Tibial nerve (tissue), 4 donors: ENCODE results near the gene DCDC2C. TPM values are rescaled to one million over a fixed set of nuclear protein-coding genes. Genes with fewer than 3 reads are reported as not detected.

Experiments used
- DNase-seq, 2 donors: peaks; one replicate each; pipeline ENCODE4 v3.0.0-alpha.2; 2019; ENCODE audit warnings: low spot score in 2 of 2
- H3K27ac ChIP-seq, 4 donors: fragments of 200-600 bp; sonication (generic) in 3 of 4; one replicate each; pipeline ENCODE4 v1.5.1; 2017 to 2019; ENCODE audit warnings: mild to moderate bottlenecking in 1 of 4
- H3K27me3 ChIP-seq, 2 donors: fragments of 200-600 bp; sonication (generic) in 1 of 2; one replicate each; pipeline versions ENCODE4 v1.5.1 to v1.6.0; 2017 to 2019
- H3K36me3 ChIP-seq, 3 donors: fragments of 200-600 bp; sonication (generic); one replicate each; pipeline ENCODE4 v1.5.1; 2018 to 2019
- H3K4me1 ChIP-seq, 4 donors: fragments of 200-600 bp; sonication (generic) in 3 of 4; one replicate each; pipeline ENCODE4 v1.5.1; 2017 to 2019
- H3K4me3 ChIP-seq, 4 donors: fragments of 200-600 bp; sonication (generic) in 3 of 4; one replicate each; pipeline ENCODE4 v1.5.1; 2017 to 2019; ENCODE audit warnings: mild to moderate bottlenecking in 1 of 4, moderate library complexity in 1 of 4
- H3K9me3 ChIP-seq, 4 donors: fragments of 200-600 bp; sonication (generic) in 3 of 4; one replicate each; pipeline ENCODE4 v1.5.1; 2017 to 2019
- CTCF ChIP-seq, 5 experiments: fragments of 200-600 bp in 3 of 5; fragments of 450-650 bp in 2 of 5; sonication (generic) in 3 of 5; IDR thresholded peaks; one replicate each; pipeline ENCODE4 v1.5.1; 2016 to 2019; ENCODE audit warnings: antibody characterized with exemption in 5 of 5, mild to moderate bottlenecking in 3 of 5, moderate library complexity in 2 of 5
- EP300 ChIP-seq, 2 donors: sonication (generic); formaldehyde crosslinking; IDR thresholded peaks; one replicate each; pipeline ENCODE4 v1.6.1; 2017; ENCODE audit warnings: antibody characterized with exemption in 2 of 2, mild to moderate bottlenecking in 1 of 2
- POLR2A ChIP-seq, 2 donors: fragments of 450-650 bp; IDR thresholded peaks; one replicate each; pipeline ENCODE4 v1.6.1; 2017; ENCODE audit warnings: antibody characterized with exemption in 2 of 2, mild to moderate bottlenecking in 2 of 2, moderate library complexity in 2 of 2
- WGBS, 2 donors: methylation state at CpG; one replicate each; pipeline ENCODE4 v1.1.5; 2018; 5-methylcytosine and 5-hydroxymethylcytosine counted together
- total RNA-seq, 4 donors: library from RNA; depleted of rRNA; stranded (reverse); fragments of >200 nt; gene quantifications; one replicate each; pipeline ENCODE4 v1.1.0, GENCODE V29; 2016

The DCDC2C gene
- total RNA-seq, 4 donors from 2014 or later: 2.9 to 22.3 (median 5.6) TPM

DNA sequence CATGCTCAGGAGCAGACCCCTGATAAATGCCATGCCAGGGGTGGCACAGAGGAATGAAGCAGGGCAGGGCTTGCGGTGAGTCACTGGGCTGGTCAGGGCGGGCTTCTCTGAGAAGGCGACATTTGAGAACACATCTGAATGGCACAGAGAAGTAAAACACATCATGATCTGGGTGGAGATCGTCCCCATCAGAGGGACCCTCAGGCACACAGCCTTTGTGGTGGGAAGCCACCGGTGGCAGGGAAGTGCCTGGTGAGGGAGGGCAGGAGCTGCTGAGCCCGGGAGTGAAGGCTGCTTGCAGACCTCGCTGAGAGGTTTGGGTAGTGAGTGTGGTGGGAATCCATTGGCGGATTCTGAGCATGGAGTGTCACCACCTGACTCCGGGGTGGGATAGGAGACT is 44.5 kb downstream of the DCDC2C start:
- no peak for TF ChIP-seq POLR2A (IDR thresholded peaks at IDR 0.05)
- TF ChIP-seq EP300 (IDR thresholded peaks at IDR 0.05): no peak
- TF ChIP-seq CTCF (IDR thresholded peaks at IDR 0.05): no peak
- 84 to 91% methylated on average over 9 of the region's 9 CpGs for WGBS, 2 donors
- Histone ChIP-seq H3K27me3 (no peaks in the 10 kb centered on the region), H3K4me1 (no peaks in the 10 kb centered on the region), H3K4me3 (no peak overlapping the region), H3K27ac (no peak overlapping the region), H3K9me3 (no peaks in the 10 kb centered on the region), H3K36me3 (no peaks in the 10 kb centered on the region)
- no peak for DNase-seq

DNA sequence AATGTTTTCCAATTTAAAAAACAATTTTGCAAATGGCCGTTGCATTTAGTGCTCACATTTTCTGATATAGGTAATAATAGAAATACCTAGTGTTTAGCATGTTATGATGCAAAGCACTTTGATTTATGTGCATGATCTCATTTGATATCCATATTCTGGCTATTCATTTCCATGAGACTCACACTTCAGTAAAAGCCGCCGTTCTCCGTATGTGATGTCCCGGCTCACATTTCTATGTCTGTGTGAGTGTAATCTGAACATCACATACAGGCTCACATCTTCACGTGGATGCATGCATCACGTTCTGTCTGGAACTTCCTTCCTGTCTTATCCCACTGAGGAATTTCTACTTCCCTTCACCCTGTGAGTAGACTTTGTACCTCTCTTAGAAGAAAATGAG is 45.8 kb downstream of the DCDC2C start:
- no peaks in the 10 kb centered on the region for H3K27me3 ChIP-seq

GRCh38 chr2:3751251-3751650 is 47.9 kb downstream of the DCDC2C start:
- Histone ChIP-seq H3K4me1 (peaks cover 0 to 3% (median 0%) of the 10 kb centered on the region in 4 donors), H3K9me3 (no peaks in the 10 kb centered on the region), H3K27me3 (no peaks in the 10 kb centered on the region), H3K36me3 (no peaks in the 10 kb centered on the region), H3K27ac (no peak overlapping the region), H3K4me3 (no peak overlapping the region)
- TF ChIP-seq POLR2A (IDR thresholded peaks at IDR 0.05): no peak
- no peak for TF ChIP-seq EP300 (IDR thresholded peaks at IDR 0.05)
- TF ChIP-seq CTCF (IDR thresholded peaks at IDR 0.05): no peak
- no peak for DNase-seq
- WGBS, 2 donors: 73 to 89% methylated on average over 7 of the region's 7 CpGs

More for the DNA sequence above, 45.8 kb downstream of the DCDC2C start:
- TF ChIP-seq CTCF (IDR thresholded peaks at IDR 0.05): no peak
- no peak for TF ChIP-seq EP300 (IDR thresholded peaks at IDR 0.05)
- no peak for TF ChIP-seq POLR2A (IDR thresholded peaks at IDR 0.05)
- WGBS, 2 donors: 83 to 84% methylated on average over 7 of the region's 7 CpGs
- H3K36me3 ChIP-seq: no peaks in the 10 kb centered on the region
- DNase-seq: no peak
- H3K4me3 ChIP-seq: no peak overlapping the region
- no peaks in the 10 kb centered on the region for H3K9me3 ChIP-seq
- H3K27ac ChIP-seq: no peak overlapping the region
- H3K4me1 ChIP-seq: no peaks in the 10 kb centered on the region

GRCh38 chr2:3751806-3752205 is 48.4 kb downstream of the DCDC2C start:
- Histone ChIP-seq H3K9me3 (no peaks in the 10 kb centered on the region), H3K4me1 (peaks cover 0 to 6% (median 0%) of the 10 kb centered on the region in 4 donors), H3K27ac (no peak overlapping the region), H3K4me3 (no peak overlapping the region), H3K27me3 (no peaks in the 10 kb centered on the region), H3K36me3 (no peaks in the 10 kb centered on the region)
- 39 to 44% methylated on average over 5 of the region's 5 CpGs for WGBS, 2 donors
- no peak for DNase-seq
- no peak for TF ChIP-seq CTCF (IDR thresholded peaks at IDR 0.05)
- no peak for TF ChIP-seq EP300 (IDR thresholded peaks at IDR 0.05)
- no peak for TF ChIP-seq POLR2A (IDR thresholded peaks at IDR 0.05)

- Histone ChIP-seq H3K27ac (no peak overlapping the region), H3K27me3 (no peaks in the 10 kb centered on the region), H3K9me3 (no peaks in the 10 kb centered on the region), H3K36me3 (no peaks in the 10 kb centered on the region), H3K4me3 (no peak overlapping the region), H3K4me1 (peaks cover 0 to 10% (median 0%) of the 10 kb centered on the region in 4 donors)
- DNase-seq: no peak
- 85 to 92% methylated on average over 6 of the region's 6 CpGs for WGBS, 2 donors
- no peak for TF ChIP-seq POLR2A (IDR thresholded peaks at IDR 0.05)
- TF ChIP-seq EP300 (IDR thresholded peaks at IDR 0.05): no peak
- TF ChIP-seq CTCF (IDR thresholded peaks at IDR 0.05): no peak
Measured at GRCh38 chr2:3752376-3752775, 49.0 kb downstream of the DCDC2C start.
